Liver (tissue), 3 donors: ENCODE measurements around the gene KIAA0930.

Source experiments
- FOXA1 ChIP-seq: IDR thresholded peaks from 2 replicates; pipeline ENCODE4 v1.6.1; 2016; ENCODE audit warnings: antibody characterized with exemption
- RAD21 ChIP-seq, 2 donors: IDR thresholded peaks; 2 replicates each; pipeline ENCODE4 v1.6.1; 2016; ENCODE audit warnings: antibody characterized with exemption in 2 of 2, mild to moderate bottlenecking in 2 of 2
- SP1 ChIP-seq: IDR thresholded peaks from 2 replicates; pipeline ENCODE4 v1.6.1; 2018; ENCODE audit warnings: antibody characterized with exemption, mild to moderate bottlenecking
- YY1 ChIP-seq: IDR thresholded peaks from 2 replicates; pipeline ENCODE4 v1.6.1; 2016; ENCODE audit warnings: antibody characterized with exemption, mild to moderate bottlenecking
- TF ChIP-seq, protein P1 (sequence below): IDR thresholded peaks from 2 replicates; pipeline ENCODE4 v1.6.1; 2016; ENCODE audit warnings: antibody characterized with exemption, mild to moderate bottlenecking
- TF ChIP-seq, protein P2 (sequence below): fragments of 150-350 bp; IDR thresholded peaks from 2 replicates; pipeline ENCODE4 v1.5.1; 2017; ENCODE audit warnings: improper control_type of control experiment, low read depth, low read length; ENCODE audit not compliant: missing input control
- TF ChIP-seq, protein P3 (sequence below): IDR thresholded peaks from 2 replicates; pipeline ENCODE4 v1.6.1; 2016; ENCODE audit warnings: antibody characterized with exemption
- TF ChIP-seq, protein P4 (sequence below): IDR thresholded peaks from 2 replicates; pipeline ENCODE4 v1.6.1; 2016; ENCODE audit warnings: antibody characterized with exemption
- donor health status: healthy.
- donor health status: healthy.

DNA sequence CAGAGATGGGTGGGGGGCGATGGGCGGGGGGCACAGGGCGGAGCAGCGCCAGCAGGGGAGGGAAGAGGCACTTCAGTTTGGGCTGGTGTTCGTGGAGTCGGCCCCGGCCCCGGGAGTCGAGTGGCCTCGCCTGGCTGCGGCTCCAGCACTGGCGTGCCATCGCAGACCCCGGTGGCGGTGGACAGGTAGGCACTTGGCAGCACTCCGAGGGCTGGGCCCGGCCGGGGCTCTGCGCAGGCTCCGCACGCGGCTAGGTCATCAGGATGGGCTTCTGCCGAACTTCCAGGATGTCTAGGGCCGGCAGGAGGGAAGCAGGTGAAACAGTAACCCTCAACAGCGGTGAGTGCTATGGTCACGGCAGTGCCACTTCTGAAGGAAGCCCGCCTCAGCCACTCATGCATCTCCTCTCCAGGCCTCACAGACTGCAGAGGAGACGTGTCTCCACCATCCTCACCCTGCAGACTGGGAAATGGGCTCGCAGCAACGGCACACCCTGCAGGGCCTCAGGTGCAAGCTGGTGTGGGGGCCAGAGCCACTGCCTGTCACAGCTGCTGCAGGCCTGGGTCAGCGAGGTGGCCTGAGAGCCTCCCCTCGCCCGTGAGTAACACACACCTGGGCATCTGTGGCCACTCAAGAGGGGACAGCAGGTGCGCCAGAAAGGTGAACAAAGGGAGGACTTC is 43.6 kb downstream of the KIAA0930 start:
- TF ChIP-seq, protein P1, sequence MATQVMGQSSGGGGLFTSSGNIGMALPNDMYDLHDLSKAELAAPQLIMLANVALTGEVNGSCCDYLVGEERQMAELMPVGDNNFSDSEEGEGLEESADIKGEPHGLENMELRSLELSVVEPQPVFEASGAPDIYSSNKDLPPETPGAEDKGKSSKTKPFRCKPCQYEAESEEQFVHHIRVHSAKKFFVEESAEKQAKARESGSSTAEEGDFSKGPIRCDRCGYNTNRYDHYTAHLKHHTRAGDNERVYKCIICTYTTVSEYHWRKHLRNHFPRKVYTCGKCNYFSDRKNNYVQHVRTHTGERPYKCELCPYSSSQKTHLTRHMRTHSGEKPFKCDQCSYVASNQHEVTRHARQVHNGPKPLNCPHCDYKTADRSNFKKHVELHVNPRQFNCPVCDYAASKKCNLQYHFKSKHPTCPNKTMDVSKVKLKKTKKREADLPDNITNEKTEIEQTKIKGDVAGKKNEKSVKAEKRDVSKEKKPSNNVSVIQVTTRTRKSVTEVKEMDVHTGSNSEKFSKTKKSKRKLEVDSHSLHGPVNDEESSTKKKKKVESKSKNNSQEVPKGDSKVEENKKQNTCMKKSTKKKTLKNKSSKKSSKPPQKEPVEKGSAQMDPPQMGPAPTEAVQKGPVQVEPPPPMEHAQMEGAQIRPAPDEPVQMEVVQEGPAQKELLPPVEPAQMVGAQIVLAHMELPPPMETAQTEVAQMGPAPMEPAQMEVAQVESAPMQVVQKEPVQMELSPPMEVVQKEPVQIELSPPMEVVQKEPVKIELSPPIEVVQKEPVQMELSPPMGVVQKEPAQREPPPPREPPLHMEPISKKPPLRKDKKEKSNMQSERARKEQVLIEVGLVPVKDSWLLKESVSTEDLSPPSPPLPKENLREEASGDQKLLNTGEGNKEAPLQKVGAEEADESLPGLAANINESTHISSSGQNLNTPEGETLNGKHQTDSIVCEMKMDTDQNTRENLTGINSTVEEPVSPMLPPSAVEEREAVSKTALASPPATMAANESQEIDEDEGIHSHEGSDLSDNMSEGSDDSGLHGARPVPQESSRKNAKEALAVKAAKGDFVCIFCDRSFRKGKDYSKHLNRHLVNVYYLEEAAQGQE = no peak
- TF ChIP-seq, protein P2, sequence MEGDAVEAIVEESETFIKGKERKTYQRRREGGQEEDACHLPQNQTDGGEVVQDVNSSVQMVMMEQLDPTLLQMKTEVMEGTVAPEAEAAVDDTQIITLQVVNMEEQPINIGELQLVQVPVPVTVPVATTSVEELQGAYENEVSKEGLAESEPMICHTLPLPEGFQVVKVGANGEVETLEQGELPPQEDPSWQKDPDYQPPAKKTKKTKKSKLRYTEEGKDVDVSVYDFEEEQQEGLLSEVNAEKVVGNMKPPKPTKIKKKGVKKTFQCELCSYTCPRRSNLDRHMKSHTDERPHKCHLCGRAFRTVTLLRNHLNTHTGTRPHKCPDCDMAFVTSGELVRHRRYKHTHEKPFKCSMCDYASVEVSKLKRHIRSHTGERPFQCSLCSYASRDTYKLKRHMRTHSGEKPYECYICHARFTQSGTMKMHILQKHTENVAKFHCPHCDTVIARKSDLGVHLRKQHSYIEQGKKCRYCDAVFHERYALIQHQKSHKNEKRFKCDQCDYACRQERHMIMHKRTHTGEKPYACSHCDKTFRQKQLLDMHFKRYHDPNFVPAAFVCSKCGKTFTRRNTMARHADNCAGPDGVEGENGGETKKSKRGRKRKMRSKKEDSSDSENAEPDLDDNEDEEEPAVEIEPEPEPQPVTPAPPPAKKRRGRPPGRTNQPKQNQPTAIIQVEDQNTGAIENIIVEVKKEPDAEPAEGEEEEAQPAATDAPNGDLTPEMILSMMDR = no peak
- TF ChIP-seq FOXA1 = no peak
- no peak for TF ChIP-seq SP1
- TF ChIP-seq, protein P3, sequence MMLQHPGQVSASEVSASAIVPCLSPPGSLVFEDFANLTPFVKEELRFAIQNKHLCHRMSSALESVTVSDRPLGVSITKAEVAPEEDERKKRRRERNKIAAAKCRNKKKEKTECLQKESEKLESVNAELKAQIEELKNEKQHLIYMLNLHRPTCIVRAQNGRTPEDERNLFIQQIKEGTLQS = no peak
- no peak for TF ChIP-seq RAD21 (IDR thresholded peaks at IDR 0.05)
- TF ChIP-seq YY1 = no peak
- TF ChIP-seq, protein P4, sequence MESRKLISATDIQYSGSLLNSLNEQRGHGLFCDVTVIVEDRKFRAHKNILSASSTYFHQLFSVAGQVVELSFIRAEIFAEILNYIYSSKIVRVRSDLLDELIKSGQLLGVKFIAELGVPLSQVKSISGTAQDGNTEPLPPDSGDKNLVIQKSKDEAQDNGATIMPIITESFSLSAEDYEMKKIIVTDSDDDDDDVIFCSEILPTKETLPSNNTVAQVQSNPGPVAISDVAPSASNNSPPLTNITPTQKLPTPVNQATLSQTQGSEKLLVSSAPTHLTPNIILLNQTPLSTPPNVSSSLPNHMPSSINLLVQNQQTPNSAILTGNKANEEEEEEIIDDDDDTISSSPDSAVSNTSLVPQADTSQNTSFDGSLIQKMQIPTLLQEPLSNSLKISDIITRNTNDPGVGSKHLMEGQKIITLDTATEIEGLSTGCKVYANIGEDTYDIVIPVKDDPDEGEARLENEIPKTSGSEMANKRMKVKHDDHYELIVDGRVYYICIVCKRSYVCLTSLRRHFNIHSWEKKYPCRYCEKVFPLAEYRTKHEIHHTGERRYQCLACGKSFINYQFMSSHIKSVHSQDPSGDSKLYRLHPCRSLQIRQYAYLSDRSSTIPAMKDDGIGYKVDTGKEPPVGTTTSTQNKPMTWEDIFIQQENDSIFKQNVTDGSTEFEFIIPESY = no peak
